HG03064 (cell line): Measurements from ENCODE around the gene RILP.

Source experiments
- ATAC-seq: cut with Tn5 transposase; IDR thresholded peaks from one replicate; pipeline ENCODE4 v1.9.1; 2021; ENCODE audit warnings: low read depth; ENCODE audit not compliant: unreplicated experiment

RILP gene

GRCh38 chr17:1607971-1608320 is 41.7 kb downstream of the RILP start:
- no peak for ATAC-seq

- ATAC-seq: no peak
Observed at GRCh38 chr17:1606352-1606985, 43.2 kb downstream of the RILP start.

GRCh38 chr17:1605681-1606351 is 43.9 kb downstream of the RILP start:
- ATAC-seq: no peak

- no peak for ATAC-seq
Observed at GRCh38 chr17:1604831-1605528, 44.7 kb downstream of the RILP start.

- no peak for ATAC-seq
Observed at GRCh38 chr17:1601571-1601970, 48.1 kb downstream of the RILP start.

- ATAC-seq: no peak
Observed at GRCh38 chr17:1598399-1599095, 51.1 kb downstream of the RILP start.

GRCh38 chr17:1597861-1598342 is 51.8 kb downstream of the RILP start:
- no peak for ATAC-seq
